SK-N-SH treated with all-trans-retinoic acid at 6 μM for 48 hours (cell line): Measurements from ENCODE around the gene TRDMT1.

Experiments
- ATAC-seq: fragments of 200-7000 bp; cut with Tn5 transposase; 3 replicates; pipeline ENCODE4 v1.9.1; 2020; ENCODE audit warnings: mild to moderate bottlenecking, moderate library complexity
- ARNTL ChIP-seq: fragments of 450-650 bp; formaldehyde crosslinking; IDR thresholded peaks from 2 replicates; pipeline ENCODE4 v1.5.0; 2020; ENCODE audit warnings: low read depth, mild to moderate bottlenecking, moderate library complexity, borderline replicate concordance
- BACH2 ChIP-seq: fragments of 250-450 bp; sonication (Bioruptor Pico); IDR thresholded peaks from 2 replicates; pipeline ENCODE4 v1.9.0; 2021; ENCODE audit warnings: mild to moderate bottlenecking, borderline replicate concordance
- CREB5 ChIP-seq: fragments of 250-450 bp; sonication (Bioruptor Pico); IDR thresholded peaks from 2 replicates; pipeline ENCODE4 v1.5.1; 2020; ENCODE audit warnings: low read depth, mild to moderate bottlenecking, moderate library complexity
- CSDC2 ChIP-seq: fragments of 250-450 bp; sonication (Bioruptor Pico); IDR thresholded peaks from 2 replicates; pipeline ENCODE4 v1.5.0; 2020; ENCODE audit warnings: mild to moderate bottlenecking, moderate library complexity
- CSRNP3 ChIP-seq: fragments of 250-450 bp; sonication (Bioruptor Pico); IDR thresholded peaks from 2 replicates; pipeline ENCODE4 v1.5.1; 2021; ENCODE audit warnings: mild to moderate bottlenecking, moderate library complexity
- ESRRG ChIP-seq: fragments of 250-450 bp; sonication (Bioruptor Pico); IDR thresholded peaks from 2 replicates; pipeline ENCODE4 v1.6.1; 2021; ENCODE audit warnings: mild to moderate bottlenecking
- GLIS3 ChIP-seq: fragments of 250-450 bp; sonication (Bioruptor Pico); IDR thresholded peaks from 2 replicates; pipeline ENCODE4 v1.5.0; 2020; ENCODE audit warnings: mild to moderate bottlenecking, moderate library complexity
- ISL1 ChIP-seq: fragments of 250-450 bp; sonication (Bioruptor Pico); IDR thresholded peaks from 2 replicates; pipeline ENCODE4 v2.1.2; 2022; ENCODE audit warnings: mild to moderate bottlenecking, moderate library complexity
- OSR1 ChIP-seq: fragments of 250-450 bp; sonication (Bioruptor Pico); IDR thresholded peaks from 2 replicates; pipeline ENCODE4 v1.8.0; 2022; ENCODE audit warnings: moderate library complexity, mild to moderate bottlenecking, inconsistent platforms
- PATZ1 ChIP-seq: fragments of 250-450 bp; sonication (Bioruptor Pico); IDR thresholded peaks from 2 replicates; pipeline ENCODE4 v1.8.0; 2020; ENCODE audit warnings: mild to moderate bottlenecking, moderate library complexity, borderline replicate concordance
- PPARA ChIP-seq: fragments of 250-450 bp; sonication (Bioruptor Pico); IDR thresholded peaks from 2 replicates; pipeline ENCODE4 v1.5.0; 2020; ENCODE audit warnings: mild to moderate bottlenecking, borderline replicate concordance
- RARB ChIP-seq: fragments of 250-450 bp; sonication (Bioruptor Pico); IDR thresholded peaks from 2 replicates; pipeline ENCODE4 v1.8.0; 2021; ENCODE audit warnings: mild to moderate bottlenecking, moderate library complexity
- SNAI2 ChIP-seq: fragments of 250-450 bp; sonication (Bioruptor Pico); IDR thresholded peaks from 2 replicates; pipeline ENCODE4 v1.5.0; 2020; ENCODE audit warnings: mild to moderate bottlenecking, moderate library complexity
- TCF4 ChIP-seq: fragments of 250-450 bp; sonication (Bioruptor Pico); IDR thresholded peaks from 2 replicates; pipeline ENCODE4 v1.8.0; 2021; ENCODE audit warnings: mild to moderate bottlenecking, moderate library complexity, borderline replicate concordance
- TOX ChIP-seq: fragments of 250-450 bp; sonication (Bioruptor Pico); IDR thresholded peaks from 2 replicates; pipeline ENCODE4 v1.8.0; 2021; ENCODE audit warnings: mild to moderate bottlenecking, moderate library complexity, borderline replicate concordance
- TSHZ2 ChIP-seq: fragments of 250-450 bp; sonication (Bioruptor Pico); IDR thresholded peaks from 2 replicates; pipeline ENCODE4 v1.5.0; 2020; ENCODE audit warnings: mild to moderate bottlenecking, moderate library complexity
- ZC3H10 ChIP-seq: fragments of 250-450 bp; sonication (Bioruptor Pico); IDR thresholded peaks from 2 replicates; pipeline ENCODE4 v1.5.1; 2021; ENCODE audit warnings: mild to moderate bottlenecking, moderate library complexity
- ZFP30 ChIP-seq: fragments of 450-650 bp; formaldehyde crosslinking; IDR thresholded peaks from 2 replicates; pipeline ENCODE4 v1.5.0; 2022; ENCODE audit warnings: mild to moderate bottlenecking, moderate library complexity
- ZNF565 ChIP-seq: fragments of 450-650 bp; formaldehyde crosslinking; conservative IDR thresholded peaks from 2 replicates; pipeline ENCODE4 v1.5.0; 2020; ENCODE audit warnings: low read depth, mild to moderate bottlenecking, moderate library complexity
- ZNF70 ChIP-seq: fragments of 450-650 bp; formaldehyde crosslinking; IDR thresholded peaks from 2 replicates; pipeline ENCODE4 v1.5.0; 2020; ENCODE audit warnings: mild to moderate bottlenecking, moderate library complexity
- ZNF8 ChIP-seq: fragments of 450-650 bp; formaldehyde crosslinking; IDR thresholded peaks from 2 replicates; pipeline ENCODE4 v1.5.0; 2020; ENCODE audit warnings: mild to moderate bottlenecking, moderate library complexity

The TRDMT1 gene

GRCh38 chr10:17212802-17213221, 11.3 kb upstream of the TRDMT1 start (continued):
- TF ChIP-seq CSRNP3 (no peak), BACH2 (CRISPR knock-in tag) (no peak), TCF4 (CRISPR knock-in tag) (no peak), GLIS3 (CRISPR knock-in tag) (no peak), SNAI2 (CRISPR knock-in tag) (no peak)

GRCh38 chr10:17210361-17210760, 8.9 kb upstream of the TRDMT1 start:
- no peak for TF ChIP-seq ZC3H10 (CRISPR knock-in tag)
- no peak for TF ChIP-seq ZNF8 (CRISPR knock-in tag)
- ATAC-seq, result no peak

GRCh38 chr10:17209881-17210280, 8.4 kb upstream of the TRDMT1 start:
- peak; percentile 9; the same call in 1 of the 3 replicates for ATAC-seq
- TF ChIP-seq ZC3H10 (CRISPR knock-in tag), result no peak
- TF ChIP-seq SNAI2 (CRISPR knock-in tag), result no peak
- TF ChIP-seq TSHZ2 (CRISPR knock-in tag), result no peak
- no peak for TF ChIP-seq ISL1 (CRISPR knock-in tag)
- no peak for TF ChIP-seq ESRRG (CRISPR knock-in tag)

DNA sequence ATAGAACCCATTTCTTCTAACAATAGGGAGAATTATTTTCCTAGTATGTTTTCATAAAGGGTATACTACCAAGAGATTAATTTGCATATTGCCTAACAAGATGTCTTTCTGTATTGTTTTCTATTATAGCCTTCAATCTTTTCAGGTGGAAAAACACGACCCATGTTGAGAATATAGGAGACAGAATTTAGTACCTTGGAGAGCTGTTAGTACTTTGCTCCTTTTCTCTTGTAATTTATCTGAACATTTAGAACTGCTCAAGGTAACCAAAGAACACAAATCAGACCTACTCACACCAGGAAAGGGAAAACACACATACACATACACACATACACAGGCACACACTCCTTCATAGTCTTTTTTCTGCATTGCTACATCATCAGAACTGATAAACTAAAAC, 7.8 kb upstream of the TRDMT1 start:
- TF ChIP-seq TCF4 (CRISPR knock-in tag), result no peak
- TF ChIP-seq ESRRG (CRISPR knock-in tag), result no peak
- TF ChIP-seq CREB5 (CRISPR knock-in tag), result no peak
- TF ChIP-seq ZFP30 (CRISPR knock-in tag), result no peak
- no peak for TF ChIP-seq CSRNP3
- no peak for TF ChIP-seq CSDC2
- TF ChIP-seq ISL1 (CRISPR knock-in tag), result no peak
- no peak for TF ChIP-seq RARB (CRISPR knock-in tag)
- no peak for TF ChIP-seq GLIS3 (CRISPR knock-in tag)
- no peak for TF ChIP-seq ZC3H10 (CRISPR knock-in tag)
- no peak for TF ChIP-seq TOX (CRISPR knock-in tag)
- no peak for TF ChIP-seq BACH2 (CRISPR knock-in tag)
- no peak for TF ChIP-seq ZNF70 (CRISPR knock-in tag)
- no peak for TF ChIP-seq ZNF565 (CRISPR knock-in tag)
- TF ChIP-seq ARNTL, result no peak
- no peak for TF ChIP-seq ZNF8 (CRISPR knock-in tag)
- no peak for TF ChIP-seq PPARA (CRISPR knock-in tag)
- no peak for TF ChIP-seq PATZ1 (CRISPR knock-in tag)
- TF ChIP-seq OSR1, result no peak
- TF ChIP-seq SNAI2 (CRISPR knock-in tag), result no peak
- ATAC-seq, result 0 out of 3 replicates have a peak, but pooled peaks have one; percentile 5
